K562 (cell line): ENCODE data around the gene PRTFDC1. TPM values are rescaled to one million over a fixed set of nuclear protein-coding genes. Genes with fewer than 3 reads are reported as not detected.

Source experiments
- ATAC-seq: fragments of 200-7000 bp; cut with Tn5 transposase; 3 replicates; pipeline ENCODE4 v1.9.1; 2020; ENCODE audit warnings: moderate library complexity
- BruUV-seq: library from RNA; stranded (reverse); fragments of 400-500 nt; replicated peaks from 2 replicates; lab custom pipeline; 2021; lab: Mats Ljungman, UMichigan
- CTCF ChIA-PET: fragments of 300-600 bp; formaldehyde crosslinking; extraction: SDS; loops from one replicate; lab custom pipeline; 2021; ENCODE audit warnings: low intra/inter-chr PET ratio; lab: Yijun Ruan, JAX
- POLR2A ChIA-PET: fragments of 300-600, 350-650 bp; sonication (Branson Sonifier 250); formaldehyde crosslinking; extraction: SDS; loops from one replicate; lab custom pipeline; 2021; ENCODE audit warnings: antibody characterized with exemption, inconsistent platforms; lab: Yijun Ruan, JAX
- DNase-seq, 4 experiments: peaks; one replicate each; pipeline versions ENCODE4 v3.0.0 to v3.0.0-alpha.2; 2011 to 2018; ENCODE audit warnings: low spot score in 3 of 4, mixed read lengths in 3 of 4; ENCODE audit errors: extremely low read depth in 1 of 4
- FAIRE-seq: peaks from 2 replicates; lab custom pipeline; 2011; peaks lifted over from hg19 to GRCh38; lab: Jason Lieb, UNC
- H2AFZ ChIP-seq: 2 replicates; pipeline ENCODE4 v1.6.0; 2011; ENCODE audit warnings: low read depth, low read length, control low read depth, inconsistent platforms
- H3K27ac ChIP-seq: fragments of 200-600 bp; 3 replicates; pipeline ENCODE4 v1.8.0; 2011; ENCODE audit warnings: low read depth, mild to moderate bottlenecking, control low read depth, inconsistent platforms, low read length, moderate library complexity, mixed read lengths; ENCODE audit errors: extremely low read depth
- H3K27me3 ChIP-seq, 2 experiments: fragments of 300-600 bp in 1 of 2; 2 replicates in 1 of 2; 3 replicates in 1 of 2; pipeline versions ENCODE4 v1.6.0 to v1.8.0; 2011; ENCODE audit warnings: inconsistent platforms in 2 of 2, low read length in 2 of 2, mild to moderate bottlenecking in 1 of 2, mixed read lengths in 1 of 2, moderate library complexity in 1 of 2; ENCODE audit not compliant: control insufficient read depth in 2 of 2, insufficient read depth in 2 of 2
- H3K36me3 ChIP-seq: fragments of 300-600 bp; 3 replicates; pipeline ENCODE4 v1.8.0; 2011; ENCODE audit warnings: mild to moderate bottlenecking, low read length, inconsistent platforms; ENCODE audit not compliant: control insufficient read depth, insufficient read depth
- H3K4me1 ChIP-seq, 2 experiments: fragments of 200-600 bp in 1 of 2; replicated peaks in 1 of 2; 2 replicates in 1 of 2; 3 replicates in 1 of 2; pipeline versions ENCODE4 v1.5.1 to v1.8.0; 2011; ENCODE audit warnings: inconsistent platforms in 2 of 2, low read length in 2 of 2, mild to moderate bottlenecking in 1 of 2, mixed read lengths in 1 of 2, moderate library complexity in 1 of 2; ENCODE audit not compliant: control insufficient read depth in 2 of 2, insufficient read depth in 2 of 2
- H3K4me2 ChIP-seq: 2 replicates; pipeline ENCODE4 v1.6.1; 2011; ENCODE audit warnings: low read length, control low read depth, inconsistent platforms, mixed read lengths; ENCODE audit not compliant: insufficient read depth
- H3K4me3 ChIP-seq: fragments of 200-600 bp; sonication (generic), shearing (Covaris generic); 2 replicates; pipeline ENCODE4 v1.5.1; 2016; ENCODE audit warnings: control low read depth, inconsistent platforms
- H3K79me2 ChIP-seq: fragments of 200-600 bp; 3 replicates; pipeline ENCODE4 v1.8.0; 2011; ENCODE audit warnings: low read length, inconsistent platforms; ENCODE audit not compliant: control insufficient read depth, insufficient read depth
- H3K9ac ChIP-seq, 2 experiments: 2 replicates each; pipeline versions ENCODE4 v1.6.0 to v1.6.1; 2011; ENCODE audit warnings: low read depth in 2 of 2, low read length in 2 of 2, control low read depth in 1 of 2, inconsistent platforms in 1 of 2, mild to moderate bottlenecking in 1 of 2, mixed read lengths in 1 of 2; ENCODE audit not compliant: insufficient read depth in 1 of 2
- H3K9me1 ChIP-seq: one replicate; pipeline ENCODE4 v1.6.0; 2011; ENCODE audit warnings: inconsistent platforms, mild to moderate bottlenecking, low read length, moderate library complexity; ENCODE audit not compliant: control insufficient read depth, insufficient read depth
- H3K9me3 ChIP-seq: replicated peaks from 2 replicates; pipeline ENCODE4 v1.5.1; 2011; ENCODE audit warnings: low read depth, low read length, inconsistent platforms; ENCODE audit not compliant: control insufficient read depth, insufficient read depth
- H4K20me1 ChIP-seq: replicated peaks from 2 replicates; pipeline ENCODE4 v1.6.1; 2011; ENCODE audit warnings: low read length, inconsistent platforms, mixed read lengths; ENCODE audit not compliant: control insufficient read depth, insufficient read depth
- CSDE1 ChIP-seq, 2 experiments: fragments of 450-650 bp; IDR thresholded peaks; 2 replicates each; pipeline ENCODE4 v1.6.1; 2016; ENCODE audit warnings: mild to moderate bottlenecking in 1 of 2
- ERF ChIP-seq: fragments of 450-650 bp; formaldehyde crosslinking; IDR thresholded peaks from 2 replicates; pipeline ENCODE4 v1.4.0; 2020; ENCODE audit warnings: mild to moderate bottlenecking, mixed read lengths
- HNRNPH1 ChIP-seq: fragments of 200-400 bp; formaldehyde crosslinking; optimal IDR thresholded peaks from 2 replicates; pipeline ENCODE3; 2017; ENCODE audit warnings: low read depth, mild to moderate bottlenecking, low read length, moderate library complexity
- KAT7 ChIP-seq: sonication (generic); formaldehyde crosslinking; IDR thresholded peaks from 2 replicates; pipeline ENCODE4 v1.8.0; 2022; ENCODE audit warnings: missing genetic modification reagents, mild to moderate bottlenecking, borderline replicate concordance
- SMAD4 ChIP-seq: fragments of 250-450 bp; sonication (Bioruptor Pico); conservative IDR thresholded peaks from 2 replicates; pipeline ENCODE4 v1.8.0; 2021; ENCODE audit warnings: inconsistent platforms, mild to moderate bottlenecking, moderate library complexity
- ZFP1 ChIP-seq: fragments of 450-650 bp; formaldehyde crosslinking; IDR thresholded peaks from 2 replicates; pipeline ENCODE4 v1.4.0; 2020; ENCODE audit warnings: mild to moderate bottlenecking, mixed read lengths
- ZKSCAN8 ChIP-seq: fragments of 200-800 bp; sonication (Bioruptor generic); IDR thresholded peaks from 2 replicates; pipeline ENCODE4 v1.6.1; 2016; ENCODE audit warnings: missing genetic modification characterization, missing compliant biosample characterization
- ZNF77 ChIP-seq: fragments of 250-450 bp; sonication (Bioruptor Pico); IDR thresholded peaks from 2 replicates; pipeline ENCODE4 v1.5.0; 2020
- in situ Hi-C: fragments of 300-500 bp; cut with MboI; formaldehyde crosslinking; loops from 4 replicates; pipeline ENCODE4 v1.15.0; 2018; ENCODE audit warnings: inconsistent platforms, mixed read lengths
- intact Hi-C: fragments of 100-400 bp; cut with micrococcal nuclease; formaldehyde crosslinking; loops from 2 replicates; pipeline ENCODE4 v1.14.2; 2022
- polyA plus RNA-seq, 8 experiments: library from polyadenylated mRNA; depleted of rRNA in 4 of 8; stranded (reverse) in 5 of 8; unstranded in 3 of 8; fragments of >200 nt; fragmentation: Nextera tagmentation in 2 of 8; fragmentation: Illumina TruSeq in 1 of 8; extraction: Ambion mirVana in 2 of 8; extraction: Trizol in 1 of 8; gene quantifications; 2 replicates each; pipeline versions ENCODE4 v1.2.1 to v1.2.3, GENCODE V29; 2011 to 2014; ENCODE audit warnings: inconsistent platforms in 1 of 8, missing spikeins in 1 of 8
- total RNA-seq, 7 experiments: library from RNA; depleted of rRNA in 6 of 7; stranded (reverse); fragments of >200 nt in 6 of 7; fragmentation: Illumina TruSeq in 2 of 7; extraction: Trizol in 2 of 7; gene quantifications; 2 replicates each; pipeline versions ENCODE4 v1.2.1 to v1.2.3, GENCODE V29; 2011 to 2021; ENCODE audit warnings: low replicate concordance in 1 of 7
- TF ChIP-seq, protein P1 (sequence below): fragments of 450-650 bp; IDR thresholded peaks from 2 replicates; pipeline ENCODE4 v1.6.1; 2016; ENCODE audit warnings: antibody characterized with exemption
- TF ChIP-seq, protein P2 (sequence below): sonication (generic); formaldehyde crosslinking; IDR thresholded peaks from 2 replicates; pipeline ENCODE4 v1.8.1; 2023; ENCODE audit warnings: mild to moderate bottlenecking, missing genetic modification reagents
- TF ChIP-seq, protein P3 (sequence below): fragments of 250-450 bp; sonication (Bioruptor Pico); IDR thresholded peaks from 2 replicates; pipeline ENCODE4 v1.8.0; 2022; ENCODE audit warnings: moderate library complexity, mild to moderate bottlenecking, inconsistent platforms
- TF ChIP-seq, protein P4 (sequence below): conservative IDR thresholded peaks from 2 replicates; pipeline ENCODE4 v1.6.1; 2011; ENCODE audit warnings: low read depth, mild to moderate bottlenecking, low read length; ENCODE audit not compliant: control insufficient read depth
- TF ChIP-seq, protein P5 (sequence below): fragments of 450-650 bp; conservative IDR thresholded peaks from 2 replicates; pipeline ENCODE4 v1.6.1; 2016; ENCODE audit warnings: missing genetic modification characterization, low read depth, mild to moderate bottlenecking, missing compliant biosample characterization, moderate library complexity
- TF ChIP-seq, protein P6 (sequence below): fragments of 250-450 bp; sonication (Bioruptor Pico); IDR thresholded peaks from 2 replicates; pipeline ENCODE4 v1.8.0; 2021; ENCODE audit warnings: borderline replicate concordance, mild to moderate bottlenecking, moderate library complexity; ENCODE audit not compliant: poor library complexity, severe bottlenecking
- TF ChIP-seq, protein P7 (sequence below): fragments of 450-650 bp; IDR thresholded peaks from 2 replicates; pipeline ENCODE4 v1.6.1; 2016; ENCODE audit warnings: low read depth, mild to moderate bottlenecking, moderate library complexity

PRTFDC1 gene
- total and polyA plus RNA-seq, 9 of the 15 experiments (the other 6 are each of a cell fraction or from before 2014, with no cell fraction given) = 7.0 to 27.6 (median 10.0) TPM

DNA sequence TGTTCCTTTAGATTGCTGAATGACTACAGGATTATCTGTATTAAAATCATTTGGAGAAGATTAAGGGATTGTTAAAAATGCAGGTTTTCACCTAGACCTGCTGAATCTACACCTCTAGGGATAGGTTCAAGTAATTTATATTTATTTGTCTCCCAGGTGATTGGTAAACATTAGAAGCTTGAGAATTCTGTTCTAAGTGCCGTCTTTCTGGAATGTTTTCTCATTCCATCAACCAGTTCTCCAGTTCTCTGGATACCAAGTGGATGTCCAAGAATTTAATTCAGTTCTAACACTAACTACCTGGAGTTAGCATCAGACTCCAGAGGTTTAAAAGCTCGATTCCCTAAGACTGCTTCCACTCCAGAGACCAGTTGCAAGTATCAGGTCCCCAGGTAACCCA is 110.9 kb downstream of the PRTFDC1 start (continued):
- TF ChIP-seq, protein P1, sequence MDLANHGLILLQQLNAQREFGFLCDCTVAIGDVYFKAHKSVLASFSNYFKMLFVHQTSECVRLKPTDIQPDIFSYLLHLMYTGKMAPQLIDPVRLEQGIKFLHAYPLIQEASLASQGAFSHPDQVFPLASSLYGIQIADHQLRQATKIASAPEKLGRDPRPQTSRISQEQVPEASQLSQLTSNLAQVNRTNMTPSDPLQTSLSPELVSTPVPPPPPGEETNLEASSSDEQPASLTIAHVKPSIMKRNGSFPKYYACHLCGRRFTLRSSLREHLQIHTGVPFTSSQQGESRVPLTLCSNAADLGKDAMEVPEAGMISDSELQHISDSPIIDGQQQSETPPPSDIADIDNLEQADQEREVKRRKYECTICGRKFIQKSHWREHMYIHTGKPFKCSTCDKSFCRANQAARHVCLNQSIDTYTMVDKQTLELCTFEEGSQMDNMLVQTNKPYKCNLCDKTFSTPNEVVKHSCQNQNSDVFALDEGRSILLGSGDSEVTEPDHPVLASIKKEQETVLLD = no peak
- TF ChIP-seq, protein P2, sequence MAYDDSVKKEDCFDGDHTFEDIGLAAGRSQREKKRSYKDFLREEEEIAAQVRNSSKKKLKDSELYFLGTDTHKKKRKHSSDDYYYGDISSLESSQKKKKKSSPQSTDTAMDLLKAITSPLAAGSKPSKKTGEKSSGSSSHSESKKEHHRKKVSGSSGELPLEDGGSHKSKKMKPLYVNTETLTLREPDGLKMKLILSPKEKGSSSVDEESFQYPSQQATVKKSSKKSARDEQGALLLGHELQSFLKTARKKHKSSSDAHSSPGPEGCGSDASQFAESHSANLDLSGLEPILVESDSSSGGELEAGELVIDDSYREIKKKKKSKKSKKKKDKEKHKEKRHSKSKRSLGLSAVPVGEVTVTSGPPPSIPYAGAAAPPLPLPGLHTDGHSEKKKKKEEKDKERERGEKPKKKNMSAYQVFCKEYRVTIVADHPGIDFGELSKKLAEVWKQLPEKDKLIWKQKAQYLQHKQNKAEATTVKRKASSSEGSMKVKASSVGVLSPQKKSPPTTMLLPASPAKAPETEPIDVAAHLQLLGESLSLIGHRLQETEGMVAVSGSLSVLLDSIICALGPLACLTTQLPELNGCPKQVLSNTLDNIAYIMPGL (CRISPR knock-in tag) = no peak
- no peak for TF ChIP-seq ZNF77 (CRISPR knock-in tag)
- no peak for TF ChIP-seq HNRNPH1
- TF ChIP-seq, protein P3, sequence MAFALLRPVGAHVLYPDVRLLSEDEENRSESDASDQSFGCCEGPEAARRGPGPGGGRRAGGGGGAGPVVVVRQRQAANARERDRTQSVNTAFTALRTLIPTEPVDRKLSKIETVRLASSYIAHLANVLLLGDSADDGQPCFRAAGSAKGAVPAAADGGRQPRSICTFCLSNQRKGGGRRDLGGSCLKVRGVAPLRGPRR (CRISPR knock-in tag) = no peak
- no peak for TF ChIP-seq ZKSCAN8 (CRISPR knock-in tag)
- no peak for TF ChIP-seq ERF

DNA sequence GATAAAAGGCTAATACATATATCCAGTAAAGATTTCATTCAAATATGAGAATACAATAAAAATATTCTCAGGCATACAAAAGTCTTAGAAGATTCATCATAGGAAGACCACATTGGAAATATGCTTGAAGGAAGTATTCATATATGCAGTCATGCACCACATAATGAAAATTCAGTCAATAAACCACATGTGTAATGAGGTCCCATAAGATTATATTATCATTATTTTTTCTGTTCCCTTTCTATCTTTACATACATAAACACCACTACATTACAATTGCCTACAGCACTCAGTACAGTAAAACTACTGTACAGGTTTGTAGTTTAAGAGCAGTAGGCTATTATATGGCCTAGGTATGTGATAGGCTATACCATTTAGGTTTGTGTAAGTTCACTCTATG is 111.6 kb downstream of the PRTFDC1 start:
- no peak overlapping the region for H3K9ac ChIP-seq
- no peaks in the 10 kb centered on the region for H3K9me3 ChIP-seq
- ATAC-seq (no peak), FAIRE-seq (no peak), DNase-seq (no peak)
- no peaks in the 10 kb centered on the region for H3K9me1 ChIP-seq
- no peaks in the 10 kb centered on the region for H3K27me3 ChIP-seq
- H3K27ac ChIP-seq = no peak overlapping the region
- no TSS peak for BruUV-seq
- H2AFZ ChIP-seq = 0 out of 2 replicates have a peak overlapping the region, but pooled peaks have one; percentile 11
- POLR2A ChIA-PET = interaction anchor here (1.4 kb wide), 1 partner anchor 8 kb away, joined by 3 read pairs; no protein-coding TSS in a partner anchor
- CTCF ChIA-PET = no interaction called here
- H3K4me3 ChIP-seq = no peak overlapping the region
- no peaks in the 10 kb centered on the region for H4K20me1 ChIP-seq
- H3K4me1 ChIP-seq = no peaks in the 10 kb centered on the region
- no peaks in the 10 kb centered on the region for H3K36me3 ChIP-seq
- intact Hi-C loops (no loop called here), in situ Hi-C loops (no loop called here)
- no peak overlapping the region for H3K4me2 ChIP-seq
- no peaks in the 10 kb centered on the region for H3K79me2 ChIP-seq
- TF ChIP-seq, protein P4, sequence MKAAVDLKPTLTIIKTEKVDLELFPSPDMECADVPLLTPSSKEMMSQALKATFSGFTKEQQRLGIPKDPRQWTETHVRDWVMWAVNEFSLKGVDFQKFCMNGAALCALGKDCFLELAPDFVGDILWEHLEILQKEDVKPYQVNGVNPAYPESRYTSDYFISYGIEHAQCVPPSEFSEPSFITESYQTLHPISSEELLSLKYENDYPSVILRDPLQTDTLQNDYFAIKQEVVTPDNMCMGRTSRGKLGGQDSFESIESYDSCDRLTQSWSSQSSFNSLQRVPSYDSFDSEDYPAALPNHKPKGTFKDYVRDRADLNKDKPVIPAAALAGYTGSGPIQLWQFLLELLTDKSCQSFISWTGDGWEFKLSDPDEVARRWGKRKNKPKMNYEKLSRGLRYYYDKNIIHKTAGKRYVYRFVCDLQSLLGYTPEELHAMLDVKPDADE = no peak
- TF ChIP-seq SMAD4 (CRISPR knock-in tag) = no peak
- TF ChIP-seq, protein P5, sequence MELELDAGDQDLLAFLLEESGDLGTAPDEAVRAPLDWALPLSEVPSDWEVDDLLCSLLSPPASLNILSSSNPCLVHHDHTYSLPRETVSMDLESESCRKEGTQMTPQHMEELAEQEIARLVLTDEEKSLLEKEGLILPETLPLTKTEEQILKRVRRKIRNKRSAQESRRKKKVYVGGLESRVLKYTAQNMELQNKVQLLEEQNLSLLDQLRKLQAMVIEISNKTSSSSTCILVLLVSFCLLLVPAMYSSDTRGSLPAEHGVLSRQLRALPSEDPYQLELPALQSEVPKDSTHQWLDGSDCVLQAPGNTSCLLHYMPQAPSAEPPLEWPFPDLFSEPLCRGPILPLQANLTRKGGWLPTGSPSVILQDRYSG (tag) = no peak
- TF ChIP-seq ZFP1 (CRISPR knock-in tag) = no peak
- TF ChIP-seq KAT7 (CRISPR knock-in tag) = no peak
- TF ChIP-seq, protein P6, sequence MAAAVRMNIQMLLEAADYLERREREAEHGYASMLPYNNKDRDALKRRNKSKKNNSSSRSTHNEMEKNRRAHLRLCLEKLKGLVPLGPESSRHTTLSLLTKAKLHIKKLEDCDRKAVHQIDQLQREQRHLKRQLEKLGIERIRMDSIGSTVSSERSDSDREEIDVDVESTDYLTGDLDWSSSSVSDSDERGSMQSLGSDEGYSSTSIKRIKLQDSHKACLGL (CRISPR knock-in tag) = no peak
- no peak for TF ChIP-seq CSDE1 (IDR thresholded peaks at IDR 0.05)
- TF ChIP-seq, protein P7, sequence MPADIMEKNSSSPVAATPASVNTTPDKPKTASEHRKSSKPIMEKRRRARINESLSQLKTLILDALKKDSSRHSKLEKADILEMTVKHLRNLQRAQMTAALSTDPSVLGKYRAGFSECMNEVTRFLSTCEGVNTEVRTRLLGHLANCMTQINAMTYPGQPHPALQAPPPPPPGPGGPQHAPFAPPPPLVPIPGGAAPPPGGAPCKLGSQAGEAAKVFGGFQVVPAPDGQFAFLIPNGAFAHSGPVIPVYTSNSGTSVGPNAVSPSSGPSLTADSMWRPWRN = no peak
